B cell (primary cell): Measurements from ENCODE around the gene GUCA2A. TPM values are rescaled to one million over a fixed set of nuclear protein-coding genes. Genes with fewer than 3 reads are reported as not detected.

Source experiments
- ATAC-seq: fragments of 200-7000 bp; cut with Tn5 transposase; one replicate; pipeline ENCODE4 v1.10.0; 2021; ENCODE audit warnings: low read depth, mild to moderate bottlenecking, moderate number of reproducible peaks, moderate library complexity
- CTCF ChIA-PET: fragments of 350-600 bp; sonication (Branson Sonifier 250); formaldehyde crosslinking; loops from one replicate; lab custom pipeline; 2021; ENCODE audit warnings: antibody characterized with exemption, inconsistent platforms; lab: Charles Lee
- POLR2A ChIA-PET: fragments of 350-600 bp; sonication (Branson Sonifier 250); formaldehyde crosslinking; loops from one replicate; lab custom pipeline; 2021; ENCODE audit warnings: antibody characterized with exemption; lab: Charles Lee
- DNase-seq: peaks from one replicate; pipeline ENCODE4 v3.0.0; 2013
- H2AFZ ChIP-seq: 2 replicates; pipeline ENCODE4 v1.6.1; 2012; ENCODE audit warnings: mild to moderate bottlenecking, low read depth, low read length; ENCODE audit not compliant: insufficient read depth, poor library complexity, severe bottlenecking
- H3K27ac ChIP-seq, 2 donors: 1 replicate in 1 of 2; 2 replicates in 1 of 2; pipeline ENCODE4 v1.5.1; 2012 to 2013; ENCODE audit warnings: low read length in 2 of 2, mild to moderate bottlenecking in 2 of 2, moderate library complexity in 1 of 2
- H3K27me3 ChIP-seq, 4 experiments: fragments of 200-600 bp in 1 of 4; sonication (generic) in 1 of 4; replicated peaks in 1 of 4; 1 replicate in 2 of 4; 2 replicates in 2 of 4; pipeline versions ENCODE4 v1.6.1 to v1.7.0; 2013 to 2016; ENCODE audit warnings: low read length in 3 of 4, mild to moderate bottlenecking in 2 of 4, mixed read lengths in 1 of 4, moderate library complexity in 1 of 4; ENCODE audit not compliant: insufficient read depth in 4 of 4, control insufficient read depth in 3 of 4; ENCODE audit errors: control extremely low read depth in 1 of 4
- H3K36me3 ChIP-seq, 2 experiments: replicated peaks in 1 of 2; 1 replicate in 1 of 2; 2 replicates in 1 of 2; pipeline versions ENCODE4 v1.6.1 to v1.7.1; 2013; ENCODE audit warnings: low read length in 1 of 2; ENCODE audit not compliant: insufficient read depth in 2 of 2, control insufficient read depth in 1 of 2; ENCODE audit errors: control extremely low read depth in 1 of 2, extremely low read depth in 1 of 2
- H3K4me1 ChIP-seq, 2 donors: fragments of 200-600 bp in 1 of 2; sonication (generic) in 1 of 2; 1 replicate in 1 of 2; 2 replicates in 1 of 2; pipeline versions ENCODE4 v1.5.1 to v1.6.1; 2013 to 2017; ENCODE audit warnings: low read length in 2 of 2; ENCODE audit not compliant: control insufficient read depth in 2 of 2, insufficient read depth in 2 of 2
- H3K4me2 ChIP-seq: replicated peaks from 2 replicates; pipeline ENCODE3; 2012; ENCODE audit warnings: mild to moderate bottlenecking, low read depth, low read length; ENCODE audit not compliant: poor library complexity, severe bottlenecking
- H3K4me3 ChIP-seq, 5 experiments: fragments of 200-600 bp in 1 of 5; sonication (generic) in 1 of 5; 1 replicate in 3 of 5; 2 replicates in 2 of 5; pipeline versions ENCODE4 v1.5.1 to v1.7.0; 2011 to 2016; ENCODE audit warnings: low read length in 4 of 5, mild to moderate bottlenecking in 4 of 5, low read depth in 2 of 5, control low read depth in 1 of 5, moderate library complexity in 1 of 5; ENCODE audit not compliant: insufficient read depth in 1 of 5; ENCODE audit errors: control extremely low read depth in 1 of 5, extremely low read depth in 1 of 5
- H3K79me2 ChIP-seq: fragments of 200-600 bp; sonication (generic); one replicate; pipeline ENCODE4 v1.6.0; 2016; ENCODE audit warnings: low read length; ENCODE audit not compliant: control insufficient read depth, insufficient read depth
- H3K9ac ChIP-seq: fragments of 200-600 bp; sonication (generic); 2 replicates; pipeline ENCODE4 v1.6.1; 2017; ENCODE audit warnings: mild to moderate bottlenecking, low read length, moderate library complexity
- H3K9me3 ChIP-seq, 3 donors: one replicate each; pipeline versions ENCODE4 v1.6.1 to v1.7.1; 2013; ENCODE audit warnings: low read length in 2 of 3; ENCODE audit not compliant: control insufficient read depth in 2 of 3, insufficient read depth in 1 of 3; ENCODE audit errors: control extremely low read depth in 1 of 3
- H4K20me1 ChIP-seq: 2 replicates; pipeline ENCODE4 v1.6.0; 2012; ENCODE audit warnings: mild to moderate bottlenecking, low read length; ENCODE audit not compliant: insufficient read depth, control insufficient read depth, poor library complexity, severe bottlenecking
- H3K27ac Mint-ChIP-seq: one replicate; pipeline ENCODE4 v1.8.0; 2021; ENCODE audit warnings: mixed read lengths
- H3K27me3 Mint-ChIP-seq: one replicate; pipeline ENCODE4 v1.8.0; 2021; ENCODE audit warnings: mixed read lengths
- H3K4me1 Mint-ChIP-seq: one replicate; pipeline ENCODE4 v1.8.0; 2021; ENCODE audit warnings: mixed read lengths
- H3K4me3 Mint-ChIP-seq: one replicate; pipeline ENCODE4 v1.8.0; 2021; ENCODE audit warnings: mixed read lengths
- H3K9me3 Mint-ChIP-seq: one replicate; pipeline ENCODE4 v1.8.0; 2022; ENCODE audit warnings: mixed read lengths; ENCODE audit not compliant: insufficient read depth
- CTCF ChIP-seq: fragments of 200-600 bp; IDR thresholded peaks from one replicate; pipeline ENCODE4 v1.8.0; 2022; ENCODE audit warnings: antibody characterized with exemption, mild to moderate bottlenecking
- EZH2 ChIP-seq: IDR thresholded peaks from 2 replicates; pipeline ENCODE4 v1.6.1; 2012; ENCODE audit warnings: borderline replicate concordance, low read depth, mild to moderate bottlenecking, moderate library complexity, low read length; ENCODE audit not compliant: insufficient read depth, poor library complexity, severe bottlenecking
- WGBS: methylation state at CpG from one replicate; pipeline ENCODE4 v1.1.5; 2013; ENCODE audit warnings: missing lambda C conversion rate; ENCODE audit not compliant: insufficient coverage; 5-methylcytosine and 5-hydroxymethylcytosine counted together
- intact Hi-C: fragments of 100-400 bp; cut with micrococcal nuclease; formaldehyde crosslinking; loops from one replicate; pipeline ENCODE4 v1.10.0; 2022
- polyA plus RNA-seq: library from polyadenylated mRNA; depleted of rRNA; stranded (reverse); fragments of >200 nt; gene quantifications from 2 replicates; pipeline ENCODE4 v1.2.3, GENCODE V29; 2012
- total RNA-seq, 2 donors: library from RNA; stranded (reverse); fragments of 120-200 nt in 1 of 2; gene quantifications; 1 replicate in 1 of 2; 2 replicates in 1 of 2; pipeline versions ENCODE4 v1.2.3 to v1.2.4, GENCODE V29; 2013 to 2022

GUCA2A gene
- total and polyA plus RNA-seq, 2 donors (not counting 1 experiment from before 2014, with no cell fraction given): not detected

DNA sequence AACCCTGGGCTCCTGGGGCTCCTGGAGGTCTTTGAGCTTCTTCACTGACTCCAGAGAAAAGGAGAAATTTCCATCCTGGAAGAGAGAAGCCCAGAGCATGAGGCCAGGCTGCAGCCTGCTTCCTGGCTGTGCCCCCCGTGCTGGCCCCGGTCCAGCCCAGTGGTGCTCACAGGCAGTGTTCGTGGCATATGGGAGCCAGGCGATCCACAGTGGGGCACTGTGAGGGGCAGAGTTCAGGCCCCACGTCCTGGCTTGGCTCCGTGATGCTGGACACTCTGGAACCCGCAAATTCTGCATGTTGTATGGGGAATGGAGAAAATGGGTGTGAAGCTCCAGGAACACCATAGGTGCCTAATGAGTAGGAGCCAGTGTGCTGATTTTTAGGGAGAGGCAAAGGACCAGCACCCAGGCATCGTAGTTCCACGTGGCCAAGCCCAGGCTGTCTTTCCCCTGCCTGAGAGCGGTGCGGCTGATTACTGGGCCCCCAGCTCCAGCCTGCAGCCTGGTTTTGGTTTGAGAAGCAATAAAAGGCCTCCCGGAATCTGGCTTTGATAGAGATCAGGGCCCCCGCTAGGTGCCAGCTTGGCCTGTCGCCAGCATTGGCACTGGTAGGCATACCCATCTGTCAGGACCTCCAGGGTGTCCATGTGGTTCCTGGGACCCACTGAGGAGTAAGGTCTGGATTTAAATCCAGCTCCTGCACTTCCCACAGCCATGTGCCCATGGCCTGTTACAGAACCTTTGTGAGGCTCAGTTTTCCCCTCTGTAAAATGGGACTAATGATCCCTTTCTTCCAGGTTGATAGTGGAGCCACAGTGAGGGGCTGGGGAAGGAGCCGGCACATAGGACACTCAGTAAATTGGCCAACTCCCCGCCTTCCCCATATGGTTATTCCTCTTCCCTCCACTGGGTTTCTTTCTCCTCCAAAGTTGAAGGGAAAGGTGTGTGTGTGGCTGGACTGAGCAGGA, 725 bp downstream of the GUCA2A start:
- ATAC-seq: no peak
- no peak for DNase-seq
- Mint-ChIP-seq H3K4me1 (no peaks in the 10 kb centered on the region), H3K4me3 (no peak overlapping the region), H3K27me3 (peaks cover 12% of the 10 kb centered on the region), H3K27ac (no peak overlapping the region), H3K9me3 (peaks cover 3% of the 10 kb centered on the region)
- Histone ChIP-seq H3K9me3 (peaks cover 0 to 5% (median 0%) of the 10 kb centered on the region in 3 donors), H3K4me3 (no peak overlapping the region), H3K27me3 (peaks cover 0 to 7% (median 0%) of the 10 kb centered on the region in 4 experiments), H3K36me3 (no peaks in the 10 kb centered on the region), H3K4me2 (no peak overlapping the region), H2AFZ (no peak overlapping the region), H3K4me1 (no peaks in the 10 kb centered on the region), H4K20me1 (no peaks in the 10 kb centered on the region), H3K79me2 (no peaks in the 10 kb centered on the region), H3K9ac (no peak overlapping the region), H3K27ac (no peak overlapping the region)
- TF ChIP-seq EZH2 (no peak), CTCF (no peak)
- WGBS: 93% methylated on average over 13 of the region's 16 CpGs
- intact Hi-C loops: no loop called here
- ChIA-PET POLR2A (no interaction called here), CTCF (interaction anchor here (1.1 to 4.6 kb wide), 2 partner anchors 8 to 10 kb away, joined by 3 to 17 read pairs; no protein-coding TSS in a partner anchor)

DNA sequence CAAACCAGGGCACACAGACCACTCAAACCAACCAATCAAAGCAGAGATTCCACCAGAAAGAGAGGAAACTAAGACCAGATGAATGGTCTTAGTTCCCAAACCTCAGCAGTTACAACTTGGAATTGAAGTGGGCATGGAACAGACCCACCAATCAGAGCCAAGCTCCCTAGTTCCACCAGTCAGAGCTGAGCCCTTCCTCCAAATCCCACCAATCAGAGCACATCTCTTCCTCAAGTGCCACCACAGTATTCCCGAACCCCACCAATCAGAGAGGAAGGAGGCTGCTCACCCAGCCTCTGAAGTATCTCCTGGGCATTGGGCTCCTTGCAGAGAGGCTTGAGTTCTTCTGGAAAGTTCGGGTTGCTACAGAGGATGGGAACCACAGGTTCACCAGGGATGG, 1.4 kb downstream of the GUCA2A start:
- Histone ChIP-seq H3K9ac (no peak overlapping the region), H3K27me3 (peaks cover 0 to 7% (median 0%) of the 10 kb centered on the region in 4 experiments), H3K4me1 (no peaks in the 10 kb centered on the region), H3K9me3 (peaks cover 0 to 5% (median 0%) of the 10 kb centered on the region in 3 donors), H2AFZ (no peak overlapping the region), H3K4me3 (no peak overlapping the region), H3K36me3 (no peaks in the 10 kb centered on the region), H3K4me2 (no peak overlapping the region), H3K27ac (no peak overlapping the region), H4K20me1 (no peaks in the 10 kb centered on the region), H3K79me2 (no peaks in the 10 kb centered on the region)
- Mint-ChIP-seq H3K27me3 (peaks cover 12% of the 10 kb centered on the region), H3K27ac (no peak overlapping the region), H3K9me3 (peaks cover 3% of the 10 kb centered on the region), H3K4me3 (no peak overlapping the region), H3K4me1 (no peaks in the 10 kb centered on the region)
- ChIA-PET POLR2A (no interaction called here), CTCF (interaction anchor here (1.1 to 4.6 kb wide), 2 partner anchors 9 to 11 kb away, joined by 3 to 17 read pairs; no protein-coding TSS in a partner anchor)
- intact Hi-C loops: no loop called here
- ATAC-seq: no peak
- no peak for TF ChIP-seq CTCF
- TF ChIP-seq EZH2: no peak
- 75% methylated on average over 1 of the region's 2 CpGs for WGBS
- DNase-seq: no peak
